Panc1 (cell line): ENCODE results near the gene POLG2.

Source experiments
- CTCF ChIP-seq: fragments of 450-650 bp; IDR thresholded peaks from 2 replicates; pipeline ENCODE4 v1.5.1; 2017; ENCODE audit warnings: mild to moderate bottlenecking
- POLR2AphosphoS5 ChIP-seq: IDR thresholded peaks from 2 replicates; pipeline ENCODE4 v1.6.1; 2012; ENCODE audit warnings: mild to moderate bottlenecking, low read depth, low read length, moderate library complexity
- REST ChIP-seq, 2 experiments: IDR thresholded peaks; 2 replicates each; pipeline ENCODE4 v1.6.1; 2011 to 2012; ENCODE audit warnings: low read depth in 2 of 2, control low read depth in 1 of 2, low read length in 1 of 2, mild to moderate bottlenecking in 1 of 2, moderate library complexity in 1 of 2; ENCODE audit not compliant: insufficient read depth in 1 of 2
- SIN3A ChIP-seq: IDR thresholded peaks from 2 replicates; pipeline ENCODE4 v1.6.1; 2012; ENCODE audit warnings: low read depth, mild to moderate bottlenecking, low read length, moderate library complexity, borderline replicate concordance; ENCODE audit not compliant: insufficient read depth

GRCh38 chr17:64471440-64471839, 25.4 kb downstream of the POLG2 start:
- TF ChIP-seq CTCF (no peak), POLR2AphosphoS5 (no peak), REST (IDR thresholded peaks at IDR 0.05; ENCODE audit: insufficient read depth in 1 of 2, low read depth in 2 of 2, low read length in 1 of 2) (no peak), SIN3A (no peak)
